ENCODE data around the gene SPTB.

GRCh38 chr14:64730061-64730440 is 149.7 kb downstream of the SPTB start:
- TF ChIP-seq CTCF (conservative IDR thresholded peaks at IDR 0.05; ENCODE audit: low read depth, low read length) (no peak), EZH2 (IDR thresholded peaks at IDR 0.05; ENCODE audit: low read length, unreplicated experiment) (no peak)

Data from PC-3 (cell line).